K562 treated with DMSO at 1 percent for 24 hours (cell line): ENCODE results near the gene DBT. TPM values are rescaled to one million over a fixed set of nuclear protein-coding genes. Genes with fewer than 3 reads are reported as not detected.

Experiments used
- total RNA-seq: library from RNA; unstranded; fragments of 300-600 nt; gene quantifications from 2 replicates; pipeline ENCODE4 v1.2.3, GENCODE V29; 2022; ENCODE audit warnings: low read depth; ENCODE audit not compliant: insufficient read depth

Gene DBT
- 1.4 and 2.4 TPM in 2 replicates for total RNA-seq

GRCh38 chr1:100249537-100250257, at the start of gene DBT:
TSS of gene DBT (minus strand) at chr1:100249834. CDS start at chr1:100249820, 14 bp downstream.

GRCh38 chr1:100265931-100266740, 16.5 kb upstream of the DBT start, which contains the start of gene RTCA:
TSS of gene RTCA (plus strand) at chr1:100266216. CDS start at chr1:100266376, 160 bp downstream.

GRCh38 chr1:100178091-100178490, 71.5 kb downstream of the DBT start, which contains the start of gene LRRC39:
TSS of gene LRRC39 (minus strand) at chr1:100178256. CDS start at chr1:100168516, 9,740 bp downstream.

Other genes starting within 250 kb of the DBT start
- 5.0 and 7.8 TPM in 2 replicates for gene SASS6, start 116.9 kb downstream of the DBT start, total RNA-seq
- gene TRMT13, start 116.7 kb downstream of the DBT start, total RNA-seq = 5.5 and 5.8 TPM in 2 replicates
- 0.28 and 0.86 TPM in 2 replicates for gene LRRC39, start 71.6 kb downstream of the DBT start, total RNA-seq
- 27.5 and 29.6 TPM in 2 replicates for gene RTCA, start 16.4 kb upstream of the DBT start, total RNA-seq
- gene CDC14A, start 102.7 kb upstream of the DBT start, total RNA-seq = 8.7 and 11.3 TPM in 2 replicates